ENCODE results near the gene CRIP2. TPM values are rescaled to one million over a fixed set of nuclear protein-coding genes. Genes with fewer than 3 reads are reported as not detected.

Gene CRIP2
- total and polyA plus RNA-seq, 2 of the 4 experiments (the other 2 are of a cell fraction): 18.1 to 123 TPM

DNA sequence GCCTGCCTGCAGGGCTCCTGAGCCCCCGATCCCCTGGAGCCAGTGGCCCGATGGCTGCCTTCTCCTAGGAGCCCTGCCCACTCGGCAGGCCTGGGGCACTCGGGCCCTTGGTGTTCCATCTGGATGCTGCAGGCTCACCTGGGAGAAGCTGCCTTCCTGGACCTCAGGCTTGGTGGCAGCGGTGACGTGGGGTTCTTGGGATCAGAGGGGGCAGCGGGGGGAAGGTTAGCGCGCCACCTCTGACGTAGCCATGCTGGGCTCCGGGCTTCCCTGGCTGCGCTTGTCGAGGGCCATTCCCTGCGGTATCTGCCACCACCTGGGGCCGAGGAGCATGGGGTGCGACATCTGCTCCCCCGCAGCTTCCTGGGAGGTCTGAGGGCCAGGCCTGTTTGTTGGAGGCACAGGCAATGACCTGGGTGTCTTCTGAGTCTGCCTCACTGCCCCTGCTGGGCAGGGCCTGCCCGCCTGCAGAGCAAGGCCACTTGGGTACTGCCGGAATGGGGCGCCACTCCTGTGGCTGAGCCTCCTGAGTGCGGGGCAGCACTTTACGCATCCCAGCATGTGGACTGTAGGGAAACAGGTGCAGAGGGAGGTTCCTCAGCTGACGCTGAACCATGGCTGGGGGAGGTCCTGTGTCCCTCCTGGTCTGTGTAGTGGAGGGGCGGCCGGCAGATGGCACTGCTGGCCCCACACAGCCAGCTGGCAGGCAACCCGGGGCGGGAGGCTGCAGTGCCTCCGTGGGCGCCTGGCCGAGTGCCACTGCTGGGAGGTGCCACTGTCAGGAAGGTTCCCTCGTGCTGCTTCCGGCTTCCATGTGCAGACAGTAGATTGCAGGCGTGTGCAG is 34.7 kb upstream of the CRIP2 start:
- no peak overlapping the region for H3K27ac ChIP-seq (ENCODE audit: insufficient read depth, low read length)
- in situ Hi-C loops (cut with MboI; ENCODE audit: low sequenced_read_pairs): no loop called here
- no peak overlapping the region for H3K56ac ChIP-seq (ENCODE audit: extremely low read depth, insufficient read depth, low read length)
- peaks cover 17% of the 10 kb centered on the region for H3K36me3 ChIP-seq (ENCODE audit: control insufficient read depth, insufficient read depth, low read length)
- no peak overlapping the region for H3K14ac ChIP-seq (replicated peaks; ENCODE audit: low read depth, low read length)
- no peak overlapping the region for H2BK5ac ChIP-seq (ENCODE audit: low read depth, low read length, poor library complexity, severe bottlenecking)
- H4K5ac ChIP-seq (ENCODE audit: low read depth, low read length): no peak overlapping the region
- H4K20me1 ChIP-seq (ENCODE audit: insufficient read depth, low read length): peaks cover 63% of the 10 kb centered on the region
- no peaks in the 10 kb centered on the region for H3K9me3 ChIP-seq (ENCODE audit: control insufficient read depth, insufficient read depth, low read length)
- ChIA-PET POLR2A (ENCODE audit: unreplicated experiment) (interaction anchor here (0.5 kb wide), 1 partner anchor 378 kb away, joined by 7 read pairs; no protein-coding TSS in a partner anchor), CTCF (no interaction called here)
- no peak overlapping the region for H2AK5ac ChIP-seq (ENCODE audit: low read depth, low read length)
- H2BK120ac ChIP-seq (ENCODE audit: low read depth, low read length): no peak overlapping the region
- no peaks in the 10 kb centered on the region for H3K9me1 ChIP-seq (ENCODE audit: insufficient read depth, low read length)
- H4K8ac ChIP-seq (ENCODE audit: low read depth in 2 of 2, low read length in 2 of 2): no peak overlapping the region
- BruUV-seq (replicated peaks): no TSS peak
- H3K23ac ChIP-seq (ENCODE audit: low read depth, low read length): no peak overlapping the region
- dilution Hi-C loops (cut with HindIII; ENCODE audit: low sequenced_read_pairs, unreplicated experiment): no loop called here
- no peak for TF ChIP-seq RFX5 (IDR thresholded peaks at IDR 0.05; ENCODE audit: low read depth, low read length)
- 96% methylated on average over 13 of the region's 33 CpGs; no CpG with 5 or more reads in 1 of the 2 experiments for WGBS, 2 experiments (ENCODE audit: extremely low coverage in 2 of 2, insufficient read length in 1 of 2)
- no peak overlapping the region for H3K9ac ChIP-seq (ENCODE audit: low read depth, low read length)
- H3K27me3 ChIP-seq (ENCODE audit: control insufficient read depth, insufficient read depth, low read length): no peaks in the 10 kb centered on the region
- no peak overlapping the region for H3K4ac ChIP-seq (ENCODE audit: low read depth, low read length)
- H3K18ac ChIP-seq (ENCODE audit: low read depth, low read length): no peak overlapping the region
- ATAC-seq (ENCODE audit: low read depth) (no peak), DNase-seq (no peak)
- no peak overlapping the region for H3K4me3 ChIP-seq (ENCODE audit: insufficient read depth, low read depth, low read length)
- peaks cover 12 to 63% of the 10 kb centered on the region in 2 experiments for H3K79me1 ChIP-seq (ENCODE audit: low read depth in 1 of 2, low read length in 2 of 2)
- intact Hi-C loops (cut with micrococcal nuclease): no loop called here
- H3K4me2 ChIP-seq (ENCODE audit: low read depth, low read length): no peak overlapping the region
- H3K4me1 ChIP-seq (ENCODE audit: control insufficient read depth, insufficient read depth, low read length): no peaks in the 10 kb centered on the region
- H2AFZ ChIP-seq (replicated peaks; ENCODE audit: low read length, poor library complexity): no peak overlapping the region
- H4K91ac ChIP-seq (ENCODE audit: insufficient read depth, low read depth, low read length): no peak overlapping the region
- H2BK20ac ChIP-seq (ENCODE audit: low read depth, low read length): no peak overlapping the region
- no peak overlapping the region for H2AK9ac ChIP-seq (replicated peaks; ENCODE audit: low read depth, low read length, poor library complexity)
- no peak overlapping the region for H2BK15ac ChIP-seq (ENCODE audit: low read depth, low read length)
